Measurements from ENCODE around the gene NOC4L. TPM values are rescaled to one million over a fixed set of nuclear protein-coding genes. Genes with fewer than 3 reads are reported as not detected.

NOC4L gene
- polyA plus RNA-seq, 1 donor (not counting 4 experiments of a cell fraction or from before 2014, with no cell fraction given), result 3.7 TPM

DNA sequence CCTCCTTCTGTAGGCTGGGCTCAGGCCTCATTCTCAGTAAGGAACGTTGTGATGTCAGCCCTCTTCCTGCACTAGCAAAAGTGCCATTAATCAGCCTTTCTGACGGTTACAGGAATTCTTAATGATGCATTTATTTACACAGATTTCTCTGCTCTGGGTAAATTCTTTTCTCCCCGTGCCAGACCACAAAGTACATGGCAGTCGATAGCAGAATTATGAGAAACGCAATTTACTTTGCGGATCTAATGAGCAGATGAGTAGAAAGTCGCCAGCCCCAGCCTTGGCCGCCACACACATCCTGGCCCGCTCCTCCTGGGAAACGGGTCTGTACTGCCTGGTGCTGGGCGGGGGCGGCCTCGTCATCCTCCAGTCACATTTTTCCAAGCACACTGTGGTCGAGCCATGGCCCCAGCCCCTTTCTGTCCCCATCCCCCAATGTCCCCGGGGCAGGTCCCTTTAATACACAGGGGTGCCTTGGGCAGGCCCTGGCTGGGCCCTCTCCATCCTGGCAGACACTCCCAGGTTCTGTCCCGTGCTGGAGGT is 25.9 kb downstream of the NOC4L start:
- no peak for TF ChIP-seq EZH2 (IDR thresholded peaks at IDR 0.05; ENCODE audit: low read length)
- TF ChIP-seq, protein P1, sequence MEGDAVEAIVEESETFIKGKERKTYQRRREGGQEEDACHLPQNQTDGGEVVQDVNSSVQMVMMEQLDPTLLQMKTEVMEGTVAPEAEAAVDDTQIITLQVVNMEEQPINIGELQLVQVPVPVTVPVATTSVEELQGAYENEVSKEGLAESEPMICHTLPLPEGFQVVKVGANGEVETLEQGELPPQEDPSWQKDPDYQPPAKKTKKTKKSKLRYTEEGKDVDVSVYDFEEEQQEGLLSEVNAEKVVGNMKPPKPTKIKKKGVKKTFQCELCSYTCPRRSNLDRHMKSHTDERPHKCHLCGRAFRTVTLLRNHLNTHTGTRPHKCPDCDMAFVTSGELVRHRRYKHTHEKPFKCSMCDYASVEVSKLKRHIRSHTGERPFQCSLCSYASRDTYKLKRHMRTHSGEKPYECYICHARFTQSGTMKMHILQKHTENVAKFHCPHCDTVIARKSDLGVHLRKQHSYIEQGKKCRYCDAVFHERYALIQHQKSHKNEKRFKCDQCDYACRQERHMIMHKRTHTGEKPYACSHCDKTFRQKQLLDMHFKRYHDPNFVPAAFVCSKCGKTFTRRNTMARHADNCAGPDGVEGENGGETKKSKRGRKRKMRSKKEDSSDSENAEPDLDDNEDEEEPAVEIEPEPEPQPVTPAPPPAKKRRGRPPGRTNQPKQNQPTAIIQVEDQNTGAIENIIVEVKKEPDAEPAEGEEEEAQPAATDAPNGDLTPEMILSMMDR (optimal IDR thresholded peaks at IDR 0.05 in 1 of 3, IDR thresholded peaks at IDR 0.05 in 1 of 3, conservative IDR thresholded peaks at IDR 0.05 in 1 of 3; ENCODE audit: extremely low read depth in 1 of 3, insufficient read depth in 2 of 3, low read length in 3 of 3), result no peak
- Histone ChIP-seq H4K20me1 (ENCODE audit: control insufficient read depth, extremely low read depth, insufficient read depth, low read length) (peaks cover 2% of the 10 kb centered on the region), H3K9me3 (ENCODE audit: control insufficient read depth, low read depth, low read length) (no peaks in the 10 kb centered on the region), H3K9ac (ENCODE audit: control insufficient read depth, extremely low read depth, insufficient read depth, low read length) (no peak overlapping the region), H3K27ac (ENCODE audit: control insufficient read depth, insufficient read depth, low read length) (no peak overlapping the region), H2AFZ (ENCODE audit: control insufficient read depth, low read length) (no peak overlapping the region), H3K4me1 (ENCODE audit: control insufficient read depth, extremely low read depth, insufficient read depth, low read length) (no peaks in the 10 kb centered on the region), H3K4me3 (ENCODE audit: control insufficient read depth in 2 of 3, extremely low read depth in 1 of 3, insufficient read depth in 2 of 3, low read depth in 1 of 3, low read length in 3 of 3) (no peak overlapping the region), H3K79me2 (ENCODE audit: control insufficient read depth, insufficient read depth, low read length) (no peaks in the 10 kb centered on the region), H3K4me2 (ENCODE audit: control insufficient read depth, extremely low read depth, insufficient read depth, low read depth, low read length) (no peak overlapping the region), H3K9me1 (ENCODE audit: control insufficient read depth, extremely low read depth, insufficient read depth, low read length) (no peaks in the 10 kb centered on the region), H3K27me3 (ENCODE audit: control insufficient read depth, extremely low read depth, insufficient read depth, low read length) (peaks cover 15% of the 10 kb centered on the region), H3K36me3 (ENCODE audit: control insufficient read depth in 2 of 2, extremely low read depth in 1 of 2, insufficient read depth in 2 of 2, low read length in 2 of 2) (no peaks in the 10 kb centered on the region)
- dilution Hi-C loops (cut with MboI; ENCODE audit: extremely low pct_ligation_motif_present, low sequenced_read_pairs), result no loop called here
- DNase-seq (ENCODE audit: low read depth, low spot score), result no peak
- no peak for FAIRE-seq

- H3K4me2 ChIP-seq (ENCODE audit: control insufficient read depth, extremely low read depth, insufficient read depth, low read depth, low read length), result no peak overlapping the region
- dilution Hi-C loops (cut with MboI; ENCODE audit: extremely low pct_ligation_motif_present, low sequenced_read_pairs), result no loop called here
- H3K9me3 ChIP-seq (ENCODE audit: control insufficient read depth, low read depth, low read length), result no peaks in the 10 kb centered on the region
- FAIRE-seq (no peak), DNase-seq (ENCODE audit: low read depth, low spot score) (no peak)
- no peak overlapping the region for H3K27ac ChIP-seq (ENCODE audit: control insufficient read depth, insufficient read depth, low read length)
- no peaks in the 10 kb centered on the region for H3K9me1 ChIP-seq (ENCODE audit: control insufficient read depth, extremely low read depth, insufficient read depth, low read length)
- no peaks in the 10 kb centered on the region for H3K36me3 ChIP-seq (ENCODE audit: control insufficient read depth in 2 of 2, extremely low read depth in 1 of 2, insufficient read depth in 2 of 2, low read length in 2 of 2)
- no peak overlapping the region for H3K4me3 ChIP-seq (ENCODE audit: control insufficient read depth in 2 of 3, extremely low read depth in 1 of 3, insufficient read depth in 2 of 3, low read depth in 1 of 3, low read length in 3 of 3)
- peaks cover 19% of the 10 kb centered on the region for H3K27me3 ChIP-seq (ENCODE audit: control insufficient read depth, extremely low read depth, insufficient read depth, low read length)
- TF ChIP-seq EZH2 (IDR thresholded peaks at IDR 0.05; ENCODE audit: low read length), result no peak
- TF ChIP-seq, protein P1 (optimal IDR thresholded peaks at IDR 0.05 in 1 of 3, IDR thresholded peaks at IDR 0.05 in 1 of 3, conservative IDR thresholded peaks at IDR 0.05 in 1 of 3; ENCODE audit: extremely low read depth in 1 of 3, insufficient read depth in 2 of 3, low read length in 3 of 3), result no peak
- no peak overlapping the region for H3K9ac ChIP-seq (ENCODE audit: control insufficient read depth, extremely low read depth, insufficient read depth, low read length)
- no peaks in the 10 kb centered on the region for H3K79me2 ChIP-seq (ENCODE audit: control insufficient read depth, insufficient read depth, low read length)
- H4K20me1 ChIP-seq (ENCODE audit: control insufficient read depth, extremely low read depth, insufficient read depth, low read length), result peaks cover 2% of the 10 kb centered on the region
- H2AFZ ChIP-seq (ENCODE audit: control insufficient read depth, low read length), result no peak overlapping the region
- no peaks in the 10 kb centered on the region for H3K4me1 ChIP-seq (ENCODE audit: control insufficient read depth, extremely low read depth, insufficient read depth, low read length)
Measured at GRCh38 chr12:132170637-132171292, 26.5 kb downstream of the NOC4L start.

All from keratinocyte (primary cell).